ENCODE results near the gene C1orf159. TPM values are rescaled to one million over a fixed set of nuclear protein-coding genes. Genes with fewer than 3 reads are reported as not detected.

The C1orf159 gene
- total and polyA plus RNA-seq, 9 of the 15 experiments (the other 6 are each of a cell fraction or from before 2014, with no cell fraction given): 0.28 to 54.9 (median 10.6) TPM

DNA sequence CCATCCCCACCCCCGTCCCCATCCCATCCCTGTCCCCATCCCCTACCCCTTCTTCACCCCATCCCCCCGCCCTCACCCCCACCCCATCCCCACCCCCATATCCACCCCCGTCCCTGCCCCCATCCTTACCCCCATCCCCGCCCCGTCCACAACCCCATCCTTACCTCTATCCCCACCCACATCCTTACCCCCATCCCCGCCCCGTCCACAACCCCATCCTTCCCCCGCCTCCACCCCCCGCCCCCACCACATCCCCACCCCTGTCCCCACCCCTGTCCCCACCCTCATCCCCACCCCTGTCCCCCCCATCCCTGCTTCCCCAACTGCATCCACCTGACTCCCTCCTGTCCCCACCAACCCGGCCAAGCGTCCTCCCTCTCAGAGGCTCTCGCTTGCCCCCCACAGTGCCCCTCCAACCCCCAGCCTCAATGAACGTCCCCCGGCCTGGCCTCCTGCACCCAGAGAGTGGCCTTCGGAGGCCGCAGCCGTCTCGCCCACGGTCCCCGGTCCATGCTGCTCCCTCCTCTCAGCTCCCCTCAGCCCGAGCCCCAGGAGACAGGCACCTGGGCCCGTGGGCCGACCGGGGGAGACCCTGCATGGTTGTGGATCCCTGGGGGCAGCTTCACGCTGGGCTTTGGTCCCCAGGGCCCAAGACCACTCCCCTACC is 25.5 kb upstream of the C1orf159 start (continued):
- TF ChIP-seq MCM2 (IDR thresholded peaks at IDR 0.05; ENCODE audit: low read depth) (no peak), FOXM1 (IDR thresholded peaks at IDR 0.05; ENCODE audit: low read depth) (no peak), FOXM1 (CRISPR knock-in tag; IDR thresholded peaks at IDR 0.05; ENCODE audit: low read depth) (no peak), DACH1 (IDR thresholded peaks at IDR 0.05; ENCODE audit: partially characterized antibody) (no peak), RBM39 (optimal IDR thresholded peaks at IDR 0.05; ENCODE audit: low read depth, low read length) (no peak), ZNF764 (CRISPR knock-in tag; IDR thresholded peaks at IDR 0.05; ENCODE audit: low read depth) (no peak), OTX1 (CRISPR knock-in tag; IDR thresholded peaks at IDR 0.05) (no peak), SMARCB1 (IDR thresholded peaks at IDR 0.05; ENCODE audit: insufficient read length, low read depth) (no peak)

DNA sequence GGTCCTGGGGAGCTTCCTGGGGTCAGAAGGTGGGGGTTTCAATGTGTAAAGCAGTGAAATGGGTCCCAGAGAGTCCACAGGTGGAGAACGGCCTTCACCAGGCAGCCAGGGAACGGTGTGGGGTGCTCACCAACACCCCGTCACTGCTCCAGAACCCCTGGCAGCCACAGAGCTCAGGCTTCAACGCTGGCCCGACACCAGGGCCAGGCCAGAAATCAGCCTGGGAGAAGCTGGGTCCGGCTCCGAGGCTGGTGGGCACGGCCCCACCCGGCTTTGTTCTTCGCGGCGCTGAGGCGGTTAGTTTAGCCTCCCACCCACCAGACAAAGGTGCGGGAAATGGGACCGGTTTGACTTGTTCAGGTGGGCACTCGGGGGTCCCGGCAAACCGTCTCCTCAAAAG is 24.8 kb upstream of the C1orf159 start:
- no peak for ATAC-seq
- intact Hi-C loops (cut with micrococcal nuclease): no loop called here
- CTCF ChIA-PET (ENCODE audit: low intra/inter-chr PET ratio): no interaction called here
- TF ChIP-seq ZNF584 (CRISPR knock-in tag; IDR thresholded peaks at IDR 0.05; ENCODE audit: low read depth): no peak
- TF ChIP-seq PCBP1 (IDR thresholded peaks at IDR 0.05; ENCODE audit: low read depth, low read length, poor library complexity, severe bottlenecking): peak; percentile 45
- TF ChIP-seq CBFB (CRISPR knock-in tag; IDR thresholded peaks at IDR 0.05): no peak
- TF ChIP-seq, protein P1, sequence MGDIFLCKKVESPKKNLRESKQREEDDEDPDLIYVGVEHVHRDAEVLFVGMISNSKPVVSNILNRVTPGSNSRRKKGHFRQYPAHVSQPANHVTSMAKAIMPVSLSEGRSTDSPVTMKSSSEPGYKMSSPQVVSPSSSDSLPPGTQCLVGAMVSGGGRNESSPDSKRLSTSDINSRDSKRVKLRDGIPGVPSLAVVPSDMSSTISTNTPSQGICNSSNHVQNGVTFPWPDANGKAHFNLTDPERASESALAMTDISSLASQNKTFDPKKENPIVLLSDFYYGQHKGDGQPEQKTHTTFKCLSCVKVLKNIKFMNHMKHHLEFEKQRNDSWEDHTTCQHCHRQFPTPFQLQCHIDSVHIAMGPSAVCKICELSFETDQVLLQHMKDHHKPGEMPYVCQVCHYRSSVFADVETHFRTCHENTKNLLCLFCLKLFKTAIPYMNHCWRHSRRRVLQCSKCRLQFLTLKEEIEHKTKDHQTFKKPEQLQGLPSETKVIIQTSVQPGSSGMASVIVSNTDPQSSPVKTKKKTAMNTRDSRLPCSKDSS (IDR thresholded peaks at IDR 0.05; ENCODE audit: low read depth, partially characterized antibody): no peak
- 0 out of 2 replicates have a peak, but pooled peaks have one; percentile 14 for TF ChIP-seq ZBTB7A (IDR thresholded peaks at IDR 0.05; ENCODE audit: borderline replicate concordance, control insufficient read depth, low read depth, low read length)
- no peak for TF ChIP-seq CHD1 (IDR thresholded peaks at IDR 0.05; ENCODE audit: low read length)
- TF ChIP-seq GTF2A2 (tag; IDR thresholded peaks at IDR 0.05): no peak
- no peak for TF ChIP-seq ZNF696 (CRISPR knock-in tag; conservative IDR thresholded peaks at IDR 0.05)
- TF ChIP-seq, protein P2, sequence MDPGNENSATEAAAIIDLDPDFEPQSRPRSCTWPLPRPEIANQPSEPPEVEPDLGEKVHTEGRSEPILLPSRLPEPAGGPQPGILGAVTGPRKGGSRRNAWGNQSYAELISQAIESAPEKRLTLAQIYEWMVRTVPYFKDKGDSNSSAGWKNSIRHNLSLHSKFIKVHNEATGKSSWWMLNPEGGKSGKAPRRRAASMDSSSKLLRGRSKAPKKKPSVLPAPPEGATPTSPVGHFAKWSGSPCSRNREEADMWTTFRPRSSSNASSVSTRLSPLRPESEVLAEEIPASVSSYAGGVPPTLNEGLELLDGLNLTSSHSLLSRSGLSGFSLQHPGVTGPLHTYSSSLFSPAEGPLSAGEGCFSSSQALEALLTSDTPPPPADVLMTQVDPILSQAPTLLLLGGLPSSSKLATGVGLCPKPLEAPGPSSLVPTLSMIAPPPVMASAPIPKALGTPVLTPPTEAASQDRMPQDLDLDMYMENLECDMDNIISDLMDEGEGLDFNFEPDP (CRISPR knock-in tag; IDR thresholded peaks at IDR 0.05): no peak
- no peak for TF ChIP-seq BRF1 (IDR thresholded peaks at IDR 0.05; ENCODE audit: borderline replicate concordance, extremely low read depth, insufficient read length)
- TF ChIP-seq WHSC1 (IDR thresholded peaks at IDR 0.05; ENCODE audit: low read length): no peak

More for the DNA sequence above, 24.8 kb upstream of the C1orf159 start:
- WGBS (ENCODE audit: insufficient coverage, low coverage, missing lambda C conversion rate): 32% methylated on average over 15 of the region's 18 CpGs
- H4K20me1 ChIP-seq (replicated peaks; ENCODE audit: control insufficient read depth, insufficient read depth, low read length): no peaks in the 10 kb centered on the region
- POLR2A ChIA-PET: no interaction called here
- no peaks in the 10 kb centered on the region for H3K9me3 ChIP-seq (replicated peaks; ENCODE audit: control insufficient read depth, insufficient read depth, low read depth, low read length)
- peak overlapping the region; percentile 44; the same call in 1 of the 2 replicates for H2AFZ ChIP-seq (ENCODE audit: low read depth, low read length)
- no TSS peak for BruUV-seq (replicated peaks)
- peaks cover 5 to 79% of the 10 kb centered on the region in 2 experiments for H3K4me1 ChIP-seq (replicated peaks in 1 of 2; ENCODE audit: control insufficient read depth in 2 of 2, insufficient read depth in 2 of 2, low read length in 2 of 2)
- H3K9ac ChIP-seq (ENCODE audit: insufficient read depth in 1 of 2, low read depth in 2 of 2, low read length in 2 of 2): peak overlapping the region in 1 of 2 experiments; percentile 4; a peak in 1 of 4 replicates
- H3K4me2 ChIP-seq (ENCODE audit: insufficient read depth, low read length): no peak overlapping the region
- FAIRE-seq (no peak), DNase-seq (ENCODE audit: extremely low read depth in 1 of 4, low spot score in 3 of 4) (no peak)
- in situ Hi-C loops (cut with MboI): no loop called here
- no peak overlapping the region for H3K27ac ChIP-seq (ENCODE audit: extremely low read depth, low read depth, low read length)
- H3K79me2 ChIP-seq (ENCODE audit: control insufficient read depth, insufficient read depth, low read length): no peaks in the 10 kb centered on the region
- no peaks in the 10 kb centered on the region for H3K9me1 ChIP-seq (ENCODE audit: control insufficient read depth, insufficient read depth, low read length)
- no peak overlapping the region for H3K4me3 ChIP-seq
- H3K36me3 ChIP-seq (ENCODE audit: control insufficient read depth, insufficient read depth, low read length): no peaks in the 10 kb centered on the region
- H3K27me3 ChIP-seq (ENCODE audit: control insufficient read depth in 2 of 2, insufficient read depth in 2 of 2, low read length in 2 of 2): 0 out of 5 replicates have a peak, but pooled peaks cover 0 to 2% of the 10 kb centered on the region in 2 experiments
